NOMO-1 (cell line): Measurements from ENCODE around the gene HDDC3.

ENCODE experiments used
- DNase-seq, 2 experiments: peaks; one replicate each; lab custom pipeline; 2025; ENCODE audit not compliant: unreplicated experiment in 2 of 2; lab: John Stamatoyannopoulos, UW

HDDC3 gene

GRCh38 chr15:90931828-90932659 lies at the start of gene HDDC3:
TSS of gene HDDC3 (minus strand) at chr15:90932549. CDS start at chr15:90932540, 9 bp downstream.
- DNase-seq = peak; percentile 93

- DNase-seq = peak in 1 of 2 experiments; percentile 78
These were observed 49.8 kb upstream of the HDDC3 start for GRCh38 chr15:90982135-90982534.

GRCh38 chr15:90981681-90982080 lies 49.3 kb upstream of the HDDC3 start:
- DNase-seq = peak in 1 of 2 experiments; percentile 25

GRCh38 chr15:90979582-90979981 lies 47.2 kb upstream of the HDDC3 start:
- no peak for DNase-seq

GRCh38 chr15:90974216-90974615 lies 41.9 kb upstream of the HDDC3 start:
- DNase-seq = no peak

- no peak for DNase-seq
These were observed 39.8 kb upstream of the HDDC3 start for GRCh38 chr15:90972133-90972532.

GRCh38 chr15:90970274-90970673 lies 37.9 kb upstream of the HDDC3 start:
- no peak for DNase-seq

GRCh38 chr15:90968434-90968833 lies 36.1 kb upstream of the HDDC3 start:
- DNase-seq = no peak

- no peak for DNase-seq
These were observed 34.9 kb upstream of the HDDC3 start for GRCh38 chr15:90967206-90967605.

GRCh38 chr15:90966262-90966661 lies 33.9 kb upstream of the HDDC3 start:
- no peak for DNase-seq

GRCh38 chr15:90962021-90962420 lies 29.7 kb upstream of the HDDC3 start:
- DNase-seq = no peak

GRCh38 chr15:90960298-90961091 lies 28.1 kb upstream of the HDDC3 start:
- DNase-seq = no peak

GRCh38 chr15:90959894-90960293 lies 27.5 kb upstream of the HDDC3 start:
- no peak for DNase-seq

- no peak for DNase-seq
These were observed 26.8 kb upstream of the HDDC3 start for GRCh38 chr15:90959028-90959595.

GRCh38 chr15:90957791-90958190 lies 25.4 kb upstream of the HDDC3 start:
- DNase-seq = no peak

GRCh38 chr15:90957031-90957790 lies 24.9 kb upstream of the HDDC3 start:
- no peak for DNase-seq

- peak; percentile 17 to 50 for DNase-seq
These were observed 24.1 kb upstream of the HDDC3 start for GRCh38 chr15:90956274-90957030.

GRCh38 chr15:90955624-90956273 lies 23.4 kb upstream of the HDDC3 start:
- peak; percentile 4 to 12 for DNase-seq
